22Rv1 (cell line): ENCODE data around the gene CYBRD1.
A peak's percentile ranks its signal among the peaks of the same experiment; 100 is the strongest.
"Not testable (repeated sequence)": the region's sequence is repeated elsewhere in the genome, so short reads cannot be mapped to it uniquely, and the experiment has no call there.

ENCODE experiments used
- H3K27ac ChIP-seq: fragments of 450-650 bp; 2 replicates; pipeline ENCODE4 v1.5.1; 2017
- CTCF ChIP-seq: fragments of 450-650 bp; IDR thresholded peaks from 2 replicates; pipeline ENCODE4 v1.5.1; 2017; ENCODE audit warnings: mild to moderate bottlenecking
- ZFX ChIP-seq: fragments of 450-650 bp; IDR thresholded peaks from 2 replicates; pipeline ENCODE4 v1.6.1; 2017; ENCODE audit warnings: antibody characterized with exemption, borderline replicate concordance

Gene CYBRD1

GRCh38 chr2:171524018-171524401, 1.7 kb downstream of the CYBRD1 start:
- TF ChIP-seq CTCF, result no peak
- H3K27ac ChIP-seq, result peak overlapping the region; percentile 51

- no peak for TF ChIP-seq ZFX
- TF ChIP-seq CTCF, result peak; percentile 46
- no peak overlapping the region for H3K27ac ChIP-seq
Measured at GRCh38 chr2:171529914-171530313, 7.6 kb downstream of the CYBRD1 start.

GRCh38 chr2:171530378-171530777, 8.1 kb downstream of the CYBRD1 start:
- TF ChIP-seq ZFX (no peak), CTCF (no peak)
- H3K27ac ChIP-seq, result no peak overlapping the region

- not testable (repeated sequence) for H3K27ac ChIP-seq
Measured at GRCh38 chr2:171530859-171531258, 8.6 kb downstream of the CYBRD1 start.

GRCh38 chr2:171531291-171531690, 9.0 kb downstream of the CYBRD1 start:
- no peak overlapping the region for H3K27ac ChIP-seq

GRCh38 chr2:171531836-171532450, 9.7 kb downstream of the CYBRD1 start:
- TF ChIP-seq CTCF (no peak), ZFX (no peak)
- H3K27ac ChIP-seq, result no peak overlapping the region

More at GRCh38 chr2:171531291-171531690, 9.0 kb downstream of the CYBRD1 start:
- TF ChIP-seq ZFX (no peak), CTCF (no peak)

- no peak overlapping the region for H3K27ac ChIP-seq
- TF ChIP-seq CTCF, result no peak
- no peak for TF ChIP-seq ZFX
Measured at GRCh38 chr2:171533331-171533730, 11.1 kb downstream of the CYBRD1 start.

- H3K27ac ChIP-seq, result not testable (repeated sequence)
Measured at GRCh38 chr2:171535528-171535927, 13.3 kb downstream of the CYBRD1 start.
